ENCODE measurements around the gene CADPS.

GRCh38 chr3:62462788-62463187 lies 412.4 kb downstream of the CADPS start:
- no peak for TF ChIP-seq CREB1 (CRISPR knock-in tag; IDR thresholded peaks at IDR 0.05)
- no peak for TF ChIP-seq JUN (CRISPR knock-in tag; IDR thresholded peaks at IDR 0.05)
- no peak for TF ChIP-seq CTCF (IDR thresholded peaks at IDR 0.05)
- no peak for TF ChIP-seq SOX15 (CRISPR knock-in tag; IDR thresholded peaks at IDR 0.05)
- TF ChIP-seq MAX (CRISPR knock-in tag; IDR thresholded peaks at IDR 0.05): no peak
- no peak for TF ChIP-seq MLX (CRISPR knock-in tag; IDR thresholded peaks at IDR 0.05)
- TF ChIP-seq, protein P1, sequence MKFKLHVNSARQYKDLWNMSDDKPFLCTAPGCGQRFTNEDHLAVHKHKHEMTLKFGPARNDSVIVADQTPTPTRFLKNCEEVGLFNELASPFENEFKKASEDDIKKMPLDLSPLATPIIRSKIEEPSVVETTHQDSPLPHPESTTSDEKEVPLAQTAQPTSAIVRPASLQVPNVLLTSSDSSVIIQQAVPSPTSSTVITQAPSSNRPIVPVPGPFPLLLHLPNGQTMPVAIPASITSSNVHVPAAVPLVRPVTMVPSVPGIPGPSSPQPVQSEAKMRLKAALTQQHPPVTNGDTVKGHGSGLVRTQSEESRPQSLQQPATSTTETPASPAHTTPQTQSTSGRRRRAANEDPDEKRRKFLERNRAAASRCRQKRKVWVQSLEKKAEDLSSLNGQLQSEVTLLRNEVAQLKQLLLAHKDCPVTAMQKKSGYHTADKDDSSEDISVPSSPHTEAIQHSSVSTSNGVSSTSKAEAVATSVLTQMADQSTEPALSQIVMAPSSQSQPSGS (CRISPR knock-in tag; IDR thresholded peaks at IDR 0.05; ENCODE audit: borderline replicate concordance, low read depth): no peak
- TF ChIP-seq NFE2L1 (CRISPR knock-in tag; IDR thresholded peaks at IDR 0.05): no peak
- TF ChIP-seq USF2 (CRISPR knock-in tag; IDR thresholded peaks at IDR 0.05): no peak
- TF ChIP-seq, protein P2, sequence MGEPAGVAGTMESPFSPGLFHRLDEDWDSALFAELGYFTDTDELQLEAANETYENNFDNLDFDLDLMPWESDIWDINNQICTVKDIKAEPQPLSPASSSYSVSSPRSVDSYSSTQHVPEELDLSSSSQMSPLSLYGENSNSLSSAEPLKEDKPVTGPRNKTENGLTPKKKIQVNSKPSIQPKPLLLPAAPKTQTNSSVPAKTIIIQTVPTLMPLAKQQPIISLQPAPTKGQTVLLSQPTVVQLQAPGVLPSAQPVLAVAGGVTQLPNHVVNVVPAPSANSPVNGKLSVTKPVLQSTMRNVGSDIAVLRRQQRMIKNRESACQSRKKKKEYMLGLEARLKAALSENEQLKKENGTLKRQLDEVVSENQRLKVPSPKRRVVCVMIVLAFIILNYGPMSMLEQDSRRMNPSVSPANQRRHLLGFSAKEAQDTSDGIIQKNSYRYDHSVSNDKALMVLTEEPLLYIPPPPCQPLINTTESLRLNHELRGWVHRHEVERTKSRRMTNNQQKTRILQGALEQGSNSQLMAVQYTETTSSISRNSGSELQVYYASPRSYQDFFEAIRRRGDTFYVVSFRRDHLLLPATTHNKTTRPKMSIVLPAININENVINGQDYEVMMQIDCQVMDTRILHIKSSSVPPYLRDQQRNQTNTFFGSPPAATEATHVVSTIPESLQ (CRISPR knock-in tag; IDR thresholded peaks at IDR 0.05): no peak
